ENCODE results near the gene DSTN.

The DSTN gene

DNA sequence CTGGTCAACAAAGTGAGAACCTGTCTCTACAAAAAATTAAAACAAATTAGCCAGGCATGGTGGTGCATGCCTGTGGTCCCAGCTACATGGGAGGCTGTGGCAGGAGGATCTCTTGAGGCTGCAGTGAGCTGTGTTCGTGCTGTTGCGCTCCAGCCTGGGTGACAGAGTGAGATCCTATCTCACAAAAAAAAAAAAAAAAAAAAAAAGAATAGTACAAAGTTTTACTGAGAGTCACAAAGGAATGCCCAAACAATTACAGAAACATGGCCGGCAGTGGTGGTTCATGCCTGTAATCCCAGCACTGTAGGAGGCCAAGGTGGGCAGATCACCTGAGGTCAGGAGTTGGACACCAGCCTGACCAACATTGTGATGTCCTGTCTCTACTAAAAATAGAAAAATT is 14.8 kb upstream of the DSTN start:
- DNase-seq, result no peak

DNA sequence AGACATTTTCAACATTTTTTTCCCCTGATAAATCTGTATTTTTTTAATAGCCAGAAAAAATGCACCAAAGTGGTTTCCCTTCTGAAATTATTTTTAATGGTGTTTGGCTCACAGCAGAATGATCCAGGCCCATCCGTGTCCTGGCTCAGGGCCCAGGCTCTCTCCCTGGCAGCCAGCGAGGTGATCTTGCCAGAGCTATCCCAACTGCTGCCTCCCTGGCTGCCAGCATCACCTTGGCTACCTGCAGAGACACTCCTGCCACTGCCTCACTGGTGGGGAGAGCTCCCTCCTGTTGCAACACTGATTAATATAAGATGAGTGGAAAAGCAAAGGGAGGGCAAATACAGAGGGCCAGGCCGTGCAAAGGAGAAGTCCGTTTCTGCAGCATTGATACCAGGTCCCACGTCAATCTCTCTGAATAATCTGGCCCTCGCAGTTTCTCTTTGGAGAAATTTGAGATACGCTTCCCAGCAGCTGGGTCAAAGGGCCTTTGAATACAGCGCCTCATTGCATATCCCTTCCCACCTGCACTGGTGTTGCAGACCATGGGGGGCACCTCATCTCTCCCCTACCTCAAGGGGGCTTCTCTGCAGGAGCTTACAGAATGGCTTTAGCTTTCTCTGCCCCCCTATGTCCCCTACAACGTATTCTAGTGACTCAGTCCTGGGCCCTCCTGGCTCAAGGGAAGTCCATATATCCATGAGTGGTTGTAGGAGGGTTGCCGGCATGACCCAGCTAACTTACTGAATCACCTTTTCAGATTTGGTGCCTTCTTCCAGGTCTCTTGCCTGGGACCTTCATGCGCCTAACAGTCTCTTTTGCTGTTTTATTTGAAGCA is 12.8 kb upstream of the DSTN start:
- no peak for DNase-seq

DNA sequence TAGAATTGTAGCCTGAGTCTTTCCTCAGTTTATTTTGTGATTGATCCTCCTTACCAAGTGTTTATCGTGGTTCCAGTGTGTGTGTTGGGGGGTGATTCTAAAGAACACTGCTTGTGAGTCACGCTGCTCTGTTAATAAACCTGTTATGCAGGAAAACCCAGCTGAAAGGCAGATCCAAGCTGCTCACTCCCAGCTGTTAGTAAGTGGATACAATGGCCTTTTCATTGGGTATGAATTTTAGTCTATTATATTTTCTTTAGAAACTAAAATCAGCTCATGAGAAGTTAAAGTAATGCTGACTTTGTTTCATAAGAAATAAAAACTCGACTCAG is 12.2 kb upstream of the DSTN start:
- no peak for DNase-seq

DNA sequence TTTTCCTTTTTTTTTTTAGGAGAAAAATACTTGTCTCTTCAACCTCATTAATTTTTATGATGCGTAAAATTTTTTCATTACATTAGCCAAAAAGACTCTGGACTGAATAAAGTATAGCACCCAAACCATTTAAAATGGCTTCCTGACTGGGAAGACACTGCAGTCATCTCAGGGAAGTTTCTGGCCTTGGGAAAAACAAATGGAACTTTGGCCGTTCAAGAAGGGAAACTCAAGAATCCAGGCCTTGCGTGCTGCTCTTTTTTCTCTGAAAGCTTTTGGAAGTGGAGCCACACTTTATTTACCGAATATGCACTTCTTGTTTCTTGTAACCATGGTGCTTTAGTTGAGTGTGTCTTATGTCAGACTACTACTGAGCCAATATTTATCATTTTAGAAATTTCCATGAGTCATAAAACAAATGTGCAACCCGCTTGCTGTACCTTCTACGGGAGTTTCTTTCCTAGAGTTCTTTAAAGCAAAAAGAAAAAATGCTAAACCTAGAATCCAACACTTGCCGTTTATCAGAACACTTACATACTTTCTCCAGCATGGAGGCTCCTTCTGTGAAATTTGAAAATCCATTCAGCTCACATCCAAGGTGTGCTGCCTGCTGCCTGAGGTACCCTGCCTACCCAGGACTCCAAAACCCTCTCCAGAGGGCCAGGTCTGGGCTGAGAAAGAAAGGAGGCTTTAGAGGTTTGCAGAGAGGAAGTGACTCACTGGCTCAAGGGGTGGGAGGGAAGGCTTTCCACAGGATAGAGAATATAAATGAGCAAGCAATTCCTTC is 11.5 kb upstream of the DSTN start:
- peak; percentile 41 for DNase-seq

DNA sequence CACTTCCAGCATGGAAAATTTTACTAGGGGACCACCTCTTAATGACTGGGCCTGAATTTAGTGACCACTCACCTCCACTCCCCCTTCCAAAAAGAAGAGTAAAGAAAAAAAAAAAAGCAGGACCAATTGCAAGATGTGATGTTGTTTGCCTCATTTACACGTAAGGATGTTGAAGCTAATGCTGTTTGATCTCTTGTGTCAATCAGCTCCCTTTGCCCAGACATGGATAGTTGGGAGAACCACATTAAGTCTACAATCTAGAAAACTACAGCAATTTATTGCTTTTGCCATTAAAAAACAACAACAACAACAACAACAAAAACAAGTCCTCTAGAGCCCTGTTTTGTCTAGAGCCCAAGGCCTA is 11.0 kb upstream of the DSTN start:
- no peak for DNase-seq

DNA sequence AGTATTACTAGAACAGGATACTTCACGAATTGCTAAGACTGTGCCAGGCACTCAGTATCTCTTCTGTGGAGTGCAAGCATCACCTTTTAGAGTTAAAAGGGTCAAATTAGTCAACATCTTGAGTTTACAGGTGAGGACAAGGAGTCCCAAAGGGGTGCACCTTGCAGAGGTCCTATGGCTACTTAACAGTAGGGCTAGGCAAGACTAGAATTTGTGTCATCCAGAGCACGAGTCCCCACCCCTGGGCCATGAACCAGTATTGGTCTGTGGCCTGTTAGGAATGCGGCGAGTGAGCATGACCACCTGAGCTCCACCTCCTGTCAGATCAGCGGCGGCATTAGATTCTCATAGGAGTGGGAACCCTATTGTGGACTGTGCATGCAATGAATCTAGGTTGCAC is 10.5 kb upstream of the DSTN start:
- DNase-seq, result no peak

DNA sequence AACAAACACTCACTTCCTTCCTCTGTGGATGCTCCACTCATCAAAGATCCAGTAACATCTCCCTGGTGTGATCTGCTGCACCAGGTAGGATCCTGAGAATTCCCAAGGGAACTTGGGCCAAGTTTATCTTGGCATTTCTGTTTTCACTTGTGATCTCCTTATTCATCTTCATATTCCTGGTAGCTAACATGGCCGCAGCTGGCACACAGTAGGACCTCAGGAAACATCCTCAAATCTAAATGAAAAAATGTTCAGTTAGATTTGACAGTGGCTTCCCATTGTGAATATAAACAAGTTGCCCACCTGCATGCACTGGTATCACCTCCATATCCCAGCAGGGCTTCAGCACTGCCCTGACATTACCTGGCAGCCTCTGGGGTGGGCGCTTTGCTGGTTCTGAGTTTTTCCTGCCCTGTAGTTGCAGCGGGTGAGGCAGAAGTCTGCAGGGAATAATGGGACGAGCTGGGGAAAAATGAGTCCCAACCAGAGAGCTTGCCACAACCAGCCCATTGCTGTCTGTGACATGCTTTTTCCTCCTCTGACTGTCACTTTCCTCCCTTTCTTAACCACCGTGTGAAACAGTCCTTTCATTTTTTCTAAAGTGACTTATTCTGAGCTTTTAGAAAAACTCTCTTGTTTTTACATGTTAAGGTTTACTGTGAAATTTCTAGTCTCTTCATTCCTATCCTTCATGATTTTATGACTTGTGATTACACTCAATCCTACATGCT is 9.4 kb upstream of the DSTN start:
- no peak for DNase-seq

DNA sequence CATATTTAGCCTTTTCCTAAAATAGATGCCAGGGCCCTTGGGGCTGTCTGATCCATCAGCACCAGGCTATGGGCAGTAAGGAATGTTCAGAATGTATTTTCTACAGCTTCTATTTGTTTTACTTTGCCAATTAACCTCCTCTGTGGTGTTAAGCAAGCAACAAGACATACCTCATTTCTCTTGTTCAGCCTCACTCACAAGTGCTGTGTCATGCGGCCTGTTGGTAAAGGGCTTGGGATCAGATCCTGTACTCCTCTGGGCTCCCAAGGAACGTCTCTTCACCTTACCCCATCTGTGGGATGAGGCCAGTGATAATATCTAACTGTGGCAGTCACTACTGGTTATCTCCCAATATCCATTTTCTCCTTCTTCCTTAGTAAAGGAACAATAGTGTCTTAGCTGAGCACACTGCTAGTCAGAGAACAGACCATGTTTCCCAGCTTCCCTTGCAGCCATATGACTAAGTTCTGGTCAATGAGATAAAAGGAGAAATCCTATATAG is 7.0 kb upstream of the DSTN start:
- DNase-seq, result peak; percentile 46

DNA sequence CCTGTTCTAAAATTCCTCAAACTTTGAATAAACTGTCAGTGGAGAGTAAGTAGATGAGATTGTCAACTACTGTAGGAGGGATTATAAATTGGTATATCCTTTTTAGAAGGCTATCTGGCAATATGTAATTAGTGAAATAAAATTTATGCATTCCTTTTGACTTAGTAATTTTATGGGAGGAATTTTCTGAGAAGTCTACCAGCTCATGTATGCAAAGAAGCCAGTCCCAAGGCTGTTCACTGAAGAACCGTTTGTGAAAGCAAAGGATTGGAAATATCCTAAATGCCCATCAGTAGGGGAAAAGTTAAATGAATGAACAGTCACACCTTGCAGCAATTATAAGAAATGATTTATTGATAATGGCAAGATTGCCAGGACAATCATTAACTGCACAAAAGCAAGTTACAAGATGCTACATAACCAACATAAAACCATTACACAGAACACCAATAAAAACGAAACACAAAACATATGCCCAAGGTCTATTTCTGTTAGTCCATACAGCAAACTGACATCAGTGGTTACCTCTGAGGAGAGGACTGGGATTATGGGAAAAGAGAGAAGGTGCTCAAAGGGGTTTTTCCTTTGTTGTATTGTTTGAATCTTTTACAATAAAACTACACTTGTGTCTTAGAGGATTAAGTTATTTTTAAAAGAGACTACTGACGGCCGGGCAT is 4.6 kb upstream of the DSTN start:
- no peak for DNase-seq

DNA sequence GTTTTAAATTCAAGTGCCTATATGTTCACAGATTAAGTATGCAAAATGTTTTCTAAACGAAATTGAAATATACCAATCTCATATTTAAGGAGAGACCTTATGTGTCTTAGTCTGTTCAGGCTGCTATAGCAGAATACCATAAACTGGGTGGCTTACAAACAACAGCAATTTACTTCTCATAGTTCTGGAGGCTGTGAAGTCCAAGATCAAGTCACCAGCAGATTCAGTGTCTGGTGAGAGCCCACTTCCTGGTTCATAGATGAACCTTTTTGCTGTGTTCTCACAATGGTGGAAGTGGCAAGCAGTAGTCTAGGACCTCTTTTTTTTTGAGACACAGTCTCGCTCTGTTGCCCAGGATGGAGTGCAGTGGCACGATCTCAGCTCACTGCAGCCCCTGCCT is 3.5 kb upstream of the DSTN start:
- DNase-seq, result no peak

DNA sequence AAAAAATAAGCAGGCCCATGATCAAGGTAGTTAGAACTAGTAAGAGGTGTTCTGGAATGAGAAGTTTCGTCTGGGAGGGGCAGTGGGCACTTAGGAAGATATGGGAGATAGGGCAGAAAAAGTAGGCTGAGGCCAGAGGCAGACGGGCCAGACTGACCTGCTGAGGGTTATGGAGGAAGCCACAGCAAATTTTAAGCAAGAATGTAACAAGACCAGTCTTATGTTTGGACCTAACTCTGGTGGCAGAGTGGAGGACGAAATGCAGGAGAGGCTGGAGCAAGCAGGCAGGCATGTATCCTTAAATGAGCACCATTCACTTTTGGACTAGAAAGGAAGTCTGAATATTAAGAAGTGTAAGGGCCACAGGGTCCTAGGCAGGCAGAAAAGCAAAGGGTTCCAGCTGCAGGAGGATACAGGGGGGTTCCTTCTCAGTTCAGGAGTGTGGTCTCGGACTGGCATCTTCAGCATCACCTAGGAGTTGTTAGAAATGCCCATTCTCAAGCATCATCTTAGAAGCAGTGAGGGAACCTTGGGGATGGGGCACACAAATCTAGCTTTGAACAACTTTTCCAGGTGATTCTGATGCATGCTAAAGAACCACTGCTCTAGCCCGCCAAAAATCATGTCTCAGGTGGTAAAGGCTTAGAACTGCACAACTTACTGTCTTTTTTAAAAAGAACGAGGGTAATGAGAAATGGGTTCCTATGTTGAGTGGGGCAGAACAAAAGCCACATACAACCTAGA is 1.7 kb upstream of the DSTN start:
- DNase-seq, result no peak

DNA sequence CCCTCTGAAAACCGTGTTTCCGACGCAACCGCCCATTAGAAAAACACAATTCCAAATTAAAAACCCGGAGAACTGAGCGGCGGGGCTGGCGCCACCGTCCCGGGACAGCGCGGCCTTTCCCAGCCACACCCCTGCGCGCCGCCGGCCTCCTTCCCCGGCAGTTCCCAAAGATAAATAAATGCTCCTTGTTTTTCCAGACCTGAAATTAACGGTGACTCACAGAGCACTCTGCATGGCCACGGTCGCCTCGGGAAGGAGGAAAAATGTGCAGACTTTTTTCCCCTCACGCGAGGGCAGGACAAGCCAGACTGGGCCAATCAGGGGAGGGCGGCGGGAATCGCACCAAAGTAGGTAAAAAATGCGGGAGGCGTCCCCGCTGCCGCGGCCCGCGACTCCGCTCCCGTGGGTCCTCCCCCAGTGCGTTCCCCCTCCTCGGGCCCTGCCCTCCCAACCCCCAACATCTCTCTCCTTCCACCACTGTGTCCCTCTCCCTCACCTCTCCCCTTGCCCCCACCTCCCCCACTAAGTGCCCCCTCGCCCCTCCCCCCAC is 828 bp upstream of the DSTN start:
- peak; percentile 53 for DNase-seq

DNA sequence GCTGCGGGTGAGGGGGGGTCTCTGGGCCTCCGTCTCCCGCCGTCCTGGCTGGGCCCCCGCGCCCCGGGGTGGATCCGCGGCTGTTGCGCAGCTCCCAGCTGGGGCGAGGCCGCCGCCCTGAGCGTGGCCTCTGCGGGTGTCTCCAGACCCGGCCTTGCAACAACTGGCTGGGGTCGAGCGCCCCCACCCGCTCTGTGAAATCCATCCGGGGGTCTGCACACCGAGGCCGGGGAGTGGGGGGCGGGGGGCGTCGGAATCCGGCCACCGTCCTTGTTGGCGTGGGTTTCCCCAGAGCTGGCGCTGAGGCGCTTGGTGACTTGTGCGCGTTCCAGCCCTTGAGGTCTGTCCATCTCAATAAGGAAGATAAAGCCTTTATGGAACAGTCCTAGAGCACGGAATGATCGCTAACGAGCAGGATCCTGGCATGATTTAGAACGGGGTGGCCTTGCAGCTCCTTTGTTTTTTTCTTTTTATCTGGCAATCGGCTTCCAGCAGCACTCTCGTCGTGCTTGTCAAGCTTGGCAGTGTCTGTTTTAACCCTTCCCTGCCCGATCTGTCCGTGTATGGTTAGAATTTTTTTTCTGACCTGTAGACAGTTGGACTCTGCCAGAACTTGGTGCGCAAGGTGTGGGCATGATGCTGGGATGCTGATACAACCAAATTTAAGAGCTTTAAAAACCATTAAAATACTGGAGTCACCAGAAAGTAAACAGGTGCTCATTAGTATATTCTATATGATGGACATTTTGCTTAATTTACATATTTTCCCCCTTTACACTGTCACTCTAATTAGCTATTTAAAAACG is 675 bp downstream of the DSTN start:
- peak; percentile 85 for DNase-seq

DNA sequence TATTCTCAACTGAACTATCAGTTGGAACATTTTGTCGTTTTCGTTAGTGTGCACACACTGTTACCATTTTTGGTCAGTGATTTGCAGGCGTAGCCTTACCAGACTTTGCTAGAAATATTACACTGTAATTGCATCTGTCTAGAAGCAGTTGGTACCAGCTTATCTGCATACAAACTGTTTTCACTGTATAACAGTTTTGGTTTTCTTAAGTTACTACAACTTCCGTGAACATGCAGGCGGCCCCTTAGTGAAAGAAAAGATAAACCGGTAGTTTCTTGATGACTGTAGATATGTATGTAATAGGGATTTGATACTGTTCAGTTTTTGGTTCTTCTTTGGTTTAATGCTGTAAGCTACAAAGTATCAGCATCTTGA is 1.3 kb downstream of the DSTN start:
- peak; percentile 80 for DNase-seq

DNA sequence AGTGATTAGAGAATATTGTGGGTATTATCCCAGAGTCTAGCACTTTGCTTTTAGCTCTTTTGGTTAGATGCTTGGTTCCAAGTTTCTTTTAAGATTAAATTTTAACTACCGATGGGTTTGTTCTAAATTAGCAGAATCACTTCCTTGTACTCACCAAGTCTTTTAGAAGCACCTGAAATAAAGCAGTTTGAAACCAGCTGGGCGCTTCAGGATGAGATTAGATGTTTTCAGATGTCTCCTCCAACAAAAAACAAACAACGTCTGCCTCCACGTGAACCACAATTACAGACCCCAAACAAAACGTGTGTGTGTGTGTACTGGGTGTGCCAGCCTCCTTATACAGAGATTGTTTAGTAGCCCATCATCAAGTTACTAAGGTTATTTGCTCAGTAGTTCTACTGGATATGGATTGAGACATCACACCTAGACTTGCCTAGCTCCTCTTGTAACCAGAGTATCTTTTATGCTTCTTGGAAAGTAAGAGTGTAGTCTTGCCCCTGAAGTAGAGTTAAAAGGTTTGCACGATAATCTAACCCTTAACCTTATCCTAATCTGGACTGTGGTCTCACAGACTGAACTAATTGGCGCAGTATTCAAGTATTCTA is 2.3 kb downstream of the DSTN start:
- DNase-seq, result no peak

DNA sequence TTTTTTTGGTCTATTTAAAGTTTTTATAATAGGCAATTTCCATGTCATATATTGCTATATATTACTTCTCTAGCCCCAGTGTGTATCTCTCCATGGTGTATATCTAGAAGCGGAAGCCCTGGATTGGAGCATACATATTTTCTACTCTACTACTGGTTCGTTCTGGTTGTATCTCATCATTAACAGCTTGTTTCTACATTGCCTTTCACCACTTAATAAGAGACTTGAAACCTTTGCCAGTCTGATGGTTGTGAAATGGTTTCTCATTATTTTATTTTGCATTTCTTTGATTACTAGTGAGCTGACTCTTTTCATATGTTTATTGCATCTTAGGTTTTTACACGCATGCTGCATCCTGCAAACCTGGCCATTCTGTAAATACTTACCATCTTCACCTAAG is 3.6 kb downstream of the DSTN start:
- no peak for DNase-seq

DNA sequence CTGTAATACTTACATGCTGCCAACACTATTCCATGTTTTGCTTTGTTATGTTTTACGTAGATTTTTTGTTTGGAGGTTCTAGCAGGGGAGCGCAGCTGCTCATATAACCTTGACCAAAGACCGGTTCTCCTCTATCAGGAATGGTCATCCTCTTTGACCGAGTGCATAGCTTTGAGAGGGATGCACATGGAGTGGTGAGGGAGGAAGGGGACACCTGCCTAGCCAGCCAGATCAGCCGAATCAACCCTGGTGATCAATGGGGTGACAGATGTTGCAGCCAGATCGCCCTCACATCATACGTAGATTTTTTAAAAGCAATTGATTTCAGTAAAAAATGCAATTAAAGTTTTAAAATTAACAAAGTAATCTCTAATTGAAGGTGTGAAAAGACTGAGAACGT is 6.3 kb downstream of the DSTN start:
- no peak for DNase-seq

DNA sequence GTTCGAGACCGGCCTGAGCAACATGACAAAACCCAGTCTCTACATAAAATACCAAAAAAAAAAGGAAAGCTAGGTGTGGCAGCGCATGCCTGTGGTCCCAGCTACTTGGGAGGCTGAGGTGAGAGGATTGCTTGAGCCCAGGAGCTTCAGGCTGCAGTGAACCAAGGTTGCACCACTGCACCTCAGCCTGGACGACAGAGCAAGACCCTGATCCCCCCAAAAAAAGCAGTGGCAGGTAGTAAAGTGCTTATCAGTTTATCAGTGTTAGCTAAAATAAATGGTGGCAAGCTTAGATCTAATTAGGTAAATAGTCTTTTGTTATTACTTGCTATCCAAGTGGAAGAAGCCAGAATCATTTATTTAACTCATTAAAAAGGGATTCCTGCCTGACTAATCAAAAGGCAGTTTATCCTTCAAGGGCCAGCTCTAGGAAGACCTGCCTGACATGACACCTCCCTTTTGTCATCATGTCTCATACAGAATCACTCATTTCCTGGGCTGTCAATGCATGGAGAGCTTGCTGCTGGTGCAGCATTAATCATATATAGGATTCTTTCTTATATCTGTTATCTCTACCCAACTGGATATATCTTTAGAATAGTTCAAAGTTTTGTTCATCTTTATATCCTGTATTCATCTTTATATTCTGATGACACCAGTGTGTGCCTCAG is 9.6 kb downstream of the DSTN start:
- no peak for DNase-seq

DNA sequence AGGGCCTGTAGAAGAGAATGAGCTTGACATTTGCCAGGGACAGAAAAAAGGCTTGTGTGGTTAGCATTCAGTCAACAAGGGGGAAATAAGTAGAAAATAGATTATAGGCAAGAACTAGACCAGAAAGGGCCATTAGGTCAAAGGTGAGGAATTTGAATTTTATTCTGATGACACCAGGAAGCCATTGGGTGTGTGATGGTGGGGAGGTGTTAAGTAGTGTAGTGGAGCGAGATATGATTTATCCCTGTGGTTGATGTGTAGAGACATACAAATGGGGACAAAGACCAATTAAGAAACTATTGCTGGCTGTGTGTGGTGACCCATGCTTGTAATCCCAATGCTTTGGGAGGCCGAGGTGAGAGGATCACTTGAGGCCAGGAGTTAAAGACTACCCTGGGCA is 11.0 kb downstream of the DSTN start:
- DNase-seq, result no peak

DNA sequence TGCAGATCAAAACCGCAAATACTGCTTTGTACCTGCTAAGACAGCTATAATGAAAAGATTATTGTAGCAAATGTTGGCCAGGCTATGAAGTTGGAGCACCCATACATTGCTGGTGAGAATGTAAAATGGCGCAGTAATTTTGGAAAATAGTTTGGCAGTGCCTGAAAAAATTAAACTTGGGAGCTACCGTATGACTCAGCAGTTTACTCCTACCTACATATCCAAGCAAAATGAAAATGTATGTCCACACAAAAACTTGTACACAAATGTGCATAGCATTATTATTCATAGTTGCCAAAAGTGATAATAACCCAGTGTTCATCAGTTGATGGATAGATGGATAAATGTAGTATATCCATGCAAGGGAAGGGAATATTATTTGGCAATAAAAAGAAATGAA is 13.3 kb downstream of the DSTN start:
- DNase-seq, result no peak
